HepG2 (cell line): ENCODE results near the gene HTR2A. TPM values are rescaled to one million over a fixed set of nuclear protein-coding genes. Genes with fewer than 3 reads are reported as not detected.

Source experiments
- ATAC-seq: fragments of 200-7000 bp; cut with Tn5 transposase; 3 replicates; pipeline ENCODE4 v1.9.1; 2020; ENCODE audit warnings: mild to moderate bottlenecking, moderate library complexity
- BruUV-seq: library from RNA; stranded (reverse); fragments of 400-500 nt; replicated peaks from 2 replicates; lab custom pipeline; 2021; lab: Mats Ljungman, UMichigan
- CTCF ChIA-PET: fragments of 300-600 bp; formaldehyde crosslinking; extraction: SDS; loops from one replicate; lab custom pipeline; 2021; ENCODE audit warnings: low total read pairs, inconsistent platforms, low intra/inter-chr PET ratio; lab: Yijun Ruan, JAX
- POLR2A ChIA-PET: fragments of 350-600 bp; sonication (Branson Sonifier 250); formaldehyde crosslinking; loops from one replicate; lab custom pipeline; 2020; ENCODE audit warnings: antibody characterized with exemption, inconsistent platforms; lab: Yijun Ruan, JAX
- DNase-seq: peaks from one replicate; pipeline ENCODE4 v3.0.0-alpha.2; 2015; ENCODE audit warnings: low spot score
- FAIRE-seq: peaks from 3 replicates; lab custom pipeline; 2011; peaks lifted over from hg19 to GRCh38; lab: Jason Lieb, UNC
- H2AFZ ChIP-seq: one replicate; pipeline ENCODE4 v1.6.1; 2011; ENCODE audit warnings: low read length, inconsistent platforms
- H3K27ac ChIP-seq: fragments of 300-600 bp; 3 replicates; pipeline ENCODE4 v1.8.0; 2011; ENCODE audit warnings: mixed run types, mild to moderate bottlenecking, mixed read lengths, low read length, inconsistent platforms; ENCODE audit not compliant: insufficient read depth; ENCODE audit errors: extremely low read length
- H3K27me3 ChIP-seq, 2 experiments: fragments of 200-600 bp in 1 of 2; 2 replicates in 1 of 2; 3 replicates in 1 of 2; pipeline versions ENCODE4 v1.6.0 to v1.8.0; 2011; ENCODE audit warnings: low read length in 2 of 2, mild to moderate bottlenecking in 2 of 2, moderate library complexity in 2 of 2, inconsistent platforms in 1 of 2; ENCODE audit not compliant: insufficient read depth in 2 of 2, control insufficient read depth in 1 of 2
- H3K36me3 ChIP-seq, 2 experiments: fragments of 200-600 bp in 1 of 2; replicated peaks in 1 of 2; 2 replicates in 1 of 2; 3 replicates in 1 of 2; pipeline versions ENCODE4 v1.5.1 to v1.8.0; 2011; ENCODE audit warnings: low read length in 2 of 2, inconsistent platforms in 1 of 2; ENCODE audit not compliant: insufficient read depth in 2 of 2, control insufficient read depth in 1 of 2
- H3K4me1 ChIP-seq: 2 replicates; pipeline ENCODE4 v1.5.1; 2012; ENCODE audit warnings: low read length, inconsistent platforms; ENCODE audit not compliant: insufficient read depth
- H3K4me2 ChIP-seq: 2 replicates; pipeline ENCODE4 v1.6.0; 2011; ENCODE audit warnings: low read depth, low read length, inconsistent platforms
- H3K4me3 ChIP-seq, 3 experiments: fragments of 200-600 bp in 1 of 3; sonication (generic), shearing (Covaris generic) in 1 of 3; replicated peaks in 1 of 3; 2 replicates each; pipeline ENCODE4 v1.5.1; 2011 to 2016; ENCODE audit warnings: low read length in 3 of 3, inconsistent platforms in 2 of 3, low read depth in 2 of 3, mild to moderate bottlenecking in 2 of 3, control low read depth in 1 of 3, mixed read lengths in 1 of 3; ENCODE audit not compliant: insufficient read depth in 1 of 3
- H3K79me2 ChIP-seq: one replicate; pipeline ENCODE4 v1.6.1; 2011; ENCODE audit warnings: low read length, inconsistent platforms; ENCODE audit not compliant: insufficient read depth
- H3K9ac ChIP-seq: 2 replicates; pipeline ENCODE4 v1.6.0; 2011; ENCODE audit warnings: mild to moderate bottlenecking, low read depth, low read length, inconsistent platforms; ENCODE audit not compliant: insufficient read depth
- H3K9me3 ChIP-seq: 2 replicates; pipeline ENCODE4 v1.5.1; 2012; ENCODE audit warnings: mild to moderate bottlenecking, low read length
- H4K20me1 ChIP-seq: 2 replicates; pipeline ENCODE4 v1.6.0; 2011; ENCODE audit warnings: inconsistent platforms, mild to moderate bottlenecking, low read length, moderate library complexity; ENCODE audit not compliant: insufficient read depth
- ARID5B ChIP-seq: IDR thresholded peaks from 2 replicates; pipeline ENCODE4 v1.4.0; 2020; ENCODE audit warnings: mild to moderate bottlenecking, missing genetic modification reagents
- CEBPB ChIP-seq: IDR thresholded peaks from 2 replicates; pipeline ENCODE4 v1.6.1; 2011; ENCODE audit warnings: low read depth, low read length, improper control_type of control experiment, borderline replicate concordance
- CEBPG ChIP-seq: IDR thresholded peaks from 2 replicates; pipeline ENCODE4 v1.6.1; 2016
- EP300 ChIP-seq, 3 experiments: sonication (generic) in 1 of 3; formaldehyde crosslinking in 1 of 3; IDR thresholded peaks; 2 replicates each; pipeline versions ENCODE4 v1.5.1 to v1.6.1; 2011 to 2020; ENCODE audit warnings: low read depth in 2 of 3, low read length in 2 of 3, borderline replicate concordance in 1 of 3, improper control_type of control experiment in 1 of 3, mild to moderate bottlenecking in 1 of 3, missing genetic modification reagents in 1 of 3, moderate library complexity in 1 of 3
- FOSL2 ChIP-seq: sonication (generic); formaldehyde crosslinking; IDR thresholded peaks from 2 replicates; pipeline ENCODE4 v1.4.0; 2020; ENCODE audit warnings: missing genetic modification reagents
- FOXA1 ChIP-seq, 2 experiments: fragments of 450-650 bp in 1 of 2; sonication (generic) in 1 of 2; formaldehyde crosslinking in 1 of 2; IDR thresholded peaks; 2 replicates each; pipeline versions ENCODE4 v1.4.0 to v1.6.1; 2016 to 2020; ENCODE audit warnings: missing genetic modification reagents in 1 of 2
- FOXA3 ChIP-seq: IDR thresholded peaks from 2 replicates; pipeline ENCODE4 v1.6.1; 2016; ENCODE audit warnings: missing genetic modification reagents, missing compliant biosample characterization
- GATAD2A ChIP-seq: IDR thresholded peaks from 2 replicates; pipeline ENCODE4 v1.6.1; 2016
- HMG20A ChIP-seq: IDR thresholded peaks from 2 replicates; pipeline ENCODE4 v1.6.1; 2016; ENCODE audit warnings: borderline replicate concordance
- MATR3 ChIP-seq: sonication (generic); formaldehyde crosslinking; IDR thresholded peaks from 2 replicates; pipeline ENCODE4 v1.4.0; 2020; ENCODE audit warnings: missing genetic modification reagents
- MLX ChIP-seq: IDR thresholded peaks from 2 replicates; pipeline ENCODE4 v1.6.1; 2016
- SOX13 ChIP-seq, 3 experiments: fragments of 450-650 bp in 1 of 3; sonication (generic) in 1 of 3; formaldehyde crosslinking in 1 of 3; IDR thresholded peaks in 2 of 3; conservative IDR thresholded peaks in 1 of 3; 2 replicates each; pipeline versions ENCODE4 v1.5.0 to v1.6.1; 2016 to 2020; ENCODE audit warnings: antibody characterized with exemption in 1 of 3, mild to moderate bottlenecking in 1 of 3, missing compliant biosample characterization in 1 of 3, missing genetic modification reagents in 1 of 3, moderate library complexity in 1 of 3
- SOX5 ChIP-seq: IDR thresholded peaks from 2 replicates; pipeline ENCODE4 v1.6.1; 2016; ENCODE audit warnings: borderline replicate concordance
- SOX6 ChIP-seq, 2 experiments: fragments of 450-650 bp in 1 of 2; sonication (generic) in 1 of 2; formaldehyde crosslinking in 1 of 2; IDR thresholded peaks; 2 replicates each; pipeline versions ENCODE4 v1.4.0 to v1.6.1; 2017 to 2020; ENCODE audit warnings: antibody characterized with exemption in 1 of 2, mild to moderate bottlenecking in 1 of 2, missing genetic modification reagents in 1 of 2
- TFAP4 ChIP-seq: sonication (generic); IDR thresholded peaks from 2 replicates; pipeline ENCODE4 v1.6.1; 2016; ENCODE audit warnings: low read depth, borderline replicate concordance
- TFE3 ChIP-seq: IDR thresholded peaks from 2 replicates; pipeline ENCODE4 v1.6.1; 2016
- ZNF644 ChIP-seq: IDR thresholded peaks from 2 replicates; pipeline ENCODE4 v1.6.1; 2016; ENCODE audit warnings: low read depth
- ZNF772 ChIP-seq: sonication (generic); formaldehyde crosslinking; IDR thresholded peaks from 2 replicates; pipeline ENCODE4 v1.5.0; 2020; ENCODE audit warnings: mild to moderate bottlenecking, missing genetic modification reagents
- WGBS: methylation state at CpG from one replicate; pipeline ENCODE4 v1.1.6; 2017; ENCODE audit warnings: low lambda C conversion rate; 5-methylcytosine and 5-hydroxymethylcytosine counted together
- in situ Hi-C: cut with HindIII; loops from 2 replicates; pipeline ENCODE4 v1.10.0; 2017; ENCODE audit warnings: low pct_unique_long_range_greater_than_20kb; ENCODE audit not compliant: extremely low pct_ligation_motif_present
- intact Hi-C: fragments of 100-400 bp; cut with micrococcal nuclease; formaldehyde crosslinking; loops from one replicate; pipeline ENCODE4 v1.10.0; 2022; ENCODE audit not compliant: unreplicated experiment
- polyA plus RNA-seq, 8 experiments: library from polyadenylated mRNA; depleted of rRNA in 3 of 8; stranded (reverse) in 7 of 8; unstranded in 1 of 8; fragments of >200 nt; fragmentation: Illumina TruSeq in 4 of 8; extraction: Trizol in 4 of 8; gene quantifications; 2 replicates each; pipeline versions ENCODE4 v1.2.1 to v1.2.3, GENCODE V29; 2011 to 2016; ENCODE audit warnings: low read depth in 4 of 8, missing spikeins in 1 of 8, mixed read lengths in 1 of 8; ENCODE audit not compliant: insufficient read depth in 1 of 8
- total RNA-seq, 5 experiments: library from RNA; depleted of rRNA; stranded (reverse); fragments of >200 nt; fragmentation: Illumina TruSeq; extraction: Trizol; gene quantifications; 2 replicates each; pipeline ENCODE4 v1.2.3, GENCODE V29; 2016; ENCODE audit warnings: low read depth in 1 of 5

The HTR2A gene
- total and polyA plus RNA-seq, 2 of the 13 experiments (the other 11 are each of a cell fraction or from before 2014, with no cell fraction given): not detected

- peak; percentile 64 for FAIRE-seq
- no peak for TF ChIP-seq MLX (CRISPR knock-in tag)
- no peak for TF ChIP-seq SOX6 (IDR thresholded peaks at IDR 0.05)
- TF ChIP-seq SOX6 (CRISPR knock-in tag; IDR thresholded peaks at IDR 0.05): peak; percentile 84
- peak; percentile 42; the same call in 1 of the 2 replicates for TF ChIP-seq FOSL2 (CRISPR knock-in tag)
- TF ChIP-seq HMG20A (CRISPR knock-in tag): peak; percentile 37; the same call in 1 of the 2 replicates
- TF ChIP-seq FOXA1 (IDR thresholded peaks at IDR 0.05): no peak
- TF ChIP-seq FOXA1 (CRISPR knock-in tag; IDR thresholded peaks at IDR 0.05): peak; percentile 68
- peak; percentile 38; the same call in 1 of the 2 replicates for TF ChIP-seq ARID5B (CRISPR knock-in tag)
- no peak for TF ChIP-seq ZNF772 (CRISPR knock-in tag)
- TF ChIP-seq GATAD2A (CRISPR knock-in tag): peak; percentile 51; the same call in 1 of the 2 replicates
- TF ChIP-seq ZNF644 (CRISPR knock-in tag): peak; percentile 31; the same call in 1 of the 2 replicates
- peak; percentile 75 for TF ChIP-seq CEBPB
- TF ChIP-seq SOX5 (CRISPR knock-in tag): peak; percentile 42
- 0 out of 4 replicates have a peak, but pooled peaks of 1 of the 2 experiments have one; percentile 18 for TF ChIP-seq EP300 (IDR thresholded peaks at IDR 0.05; ENCODE audit: low read depth in 2 of 2, low read length in 2 of 2)
- no peak for TF ChIP-seq EP300 (CRISPR knock-in tag; IDR thresholded peaks at IDR 0.05; ENCODE audit: borderline replicate concordance)
- peak; percentile 67 for TF ChIP-seq CEBPG (CRISPR knock-in tag)
- peak; percentile 76 for TF ChIP-seq TFAP4
- TF ChIP-seq FOXA3: peak; percentile 77; the same call in 1 of the 2 replicates
- peak; percentile 42; the same call in 1 of the 2 replicates for TF ChIP-seq SOX13 (IDR thresholded peaks at IDR 0.05)
- peak in 1 of 2 experiments; percentile 86; a peak in 2 of 4 replicates for TF ChIP-seq SOX13 (CRISPR knock-in tag; conservative IDR thresholded peaks at IDR 0.05 in 1 of 2, IDR thresholded peaks at IDR 0.05 in 1 of 2)
- no peak for TF ChIP-seq MATR3 (CRISPR knock-in tag)
- no peak for TF ChIP-seq TFE3
Measured at GRCh38 chr13:46799139-46799538, 97.7 kb downstream of the HTR2A start.

More at GRCh38 chr13:46799139-46799538, 97.7 kb downstream of the HTR2A start:
- peak; percentile 12 for DNase-seq
- Histone ChIP-seq H3K79me2 (peaks cover 20% of the 10 kb centered on the region), H3K4me2 (peak overlapping the region; percentile 11; the same call in 1 of the 2 replicates), H3K4me3 (no peak overlapping the region), H3K27ac (no peak overlapping the region), H3K36me3 (no peaks in the 10 kb centered on the region), H3K9ac (no peak overlapping the region), H2AFZ (no peak overlapping the region), H3K9me3 (no peaks in the 10 kb centered on the region), H3K4me1 (peaks cover 49% of the 10 kb centered on the region), H4K20me1 (no peaks in the 10 kb centered on the region), H3K27me3 (no peaks in the 10 kb centered on the region; a peak in 1 of 5 replicates)
- intact Hi-C loops (loop anchor here (5.0 kb wide), 1 partner anchor 247 kb away; the partner anchor contains the start of gene LRCH1), in situ Hi-C loops (no loop called here)
- 0% methylated on average over 4 of the region's 4 CpGs for WGBS
- ChIA-PET CTCF (no interaction called here), POLR2A (no interaction called here)
- no peak for ATAC-seq
- BruUV-seq: no TSS peak
